Osteoblast (primary cell): ENCODE data around the gene CCDC116. TPM values are rescaled to one million over a fixed set of nuclear protein-coding genes. Genes with fewer than 3 reads are reported as not detected.

Experiments
- DNase-seq: peaks from one replicate; pipeline ENCODE4 v3.0.0; 2011; ENCODE audit warnings: low spot score, mixed read lengths; ENCODE audit not compliant: insufficient read length; ENCODE audit errors: missing footprints
- H2AFZ ChIP-seq: 2 replicates; pipeline ENCODE4 v1.6.0; 2011; ENCODE audit warnings: mild to moderate bottlenecking, low read length
- H3K27ac ChIP-seq: 2 replicates; pipeline ENCODE4 v1.5.1; 2011; ENCODE audit warnings: mild to moderate bottlenecking, low read depth, low read length, moderate library complexity
- H3K27me3 ChIP-seq: 2 replicates; pipeline ENCODE4 v1.6.0; 2012; ENCODE audit warnings: mild to moderate bottlenecking, control low read depth, inconsistent platforms, low read length, moderate library complexity; ENCODE audit not compliant: insufficient read depth
- H3K36me3 ChIP-seq: 2 replicates; pipeline ENCODE4 v1.5.1; 2011; ENCODE audit warnings: mild to moderate bottlenecking, low read length, control low read depth, moderate library complexity; ENCODE audit not compliant: insufficient read depth
- H3K4me1 ChIP-seq: 2 replicates; pipeline ENCODE4 v1.5.1; 2011; ENCODE audit warnings: mild to moderate bottlenecking, low read length, control low read depth, moderate library complexity; ENCODE audit not compliant: insufficient read depth
- H3K4me2 ChIP-seq: 2 replicates; pipeline ENCODE4 v1.6.0; 2011; ENCODE audit warnings: mild to moderate bottlenecking, low read length; ENCODE audit not compliant: insufficient read depth
- H3K4me3 ChIP-seq: fragments of 200-600 bp; sonication (generic); 3 replicates; pipeline ENCODE4 v1.5.1; 2012; ENCODE audit warnings: mild to moderate bottlenecking, low read length, inconsistent platforms; ENCODE audit not compliant: insufficient read depth
- H3K79me2 ChIP-seq: 2 replicates; pipeline ENCODE4 v1.6.0; 2012; ENCODE audit warnings: mild to moderate bottlenecking, low read length, control low read depth, inconsistent platforms; ENCODE audit not compliant: insufficient read depth
- H3K9me3 ChIP-seq: 2 replicates; pipeline ENCODE4 v1.5.1; 2011; ENCODE audit warnings: low read depth, low read length, control low read depth
- H4K20me1 ChIP-seq: 2 replicates; pipeline ENCODE4 v1.6.0; 2012; ENCODE audit warnings: mild to moderate bottlenecking, low read length, control low read depth; ENCODE audit not compliant: insufficient read depth
- CTCF ChIP-seq: IDR thresholded peaks from 2 replicates; pipeline ENCODE4 v1.5.1; 2011; ENCODE audit warnings: mild to moderate bottlenecking, low read depth, low read length, moderate library complexity; ENCODE audit errors: extremely low read depth
- total RNA-seq: library from RNA; depleted of rRNA; stranded (reverse); fragments of >200 nt; gene quantifications from 2 replicates; pipeline ENCODE4 v1.2.3, GENCODE V29; 2012

Gene CCDC116
- total RNA-seq, 1 donor = 0.36 TPM

GRCh38 chr22:21682385-21683175 lies 50.0 kb downstream of the CCDC116 start:
- H3K4me2 ChIP-seq = no peak overlapping the region
- no peak overlapping the region for H2AFZ ChIP-seq
- H4K20me1 ChIP-seq = no peaks in the 10 kb centered on the region
- peaks cover 43% of the 10 kb centered on the region for H3K36me3 ChIP-seq
- H3K79me2 ChIP-seq = no peaks in the 10 kb centered on the region
- no peaks in the 10 kb centered on the region for H3K9me3 ChIP-seq
- H3K27ac ChIP-seq = peak overlapping the region; percentile 4
- H3K27me3 ChIP-seq = no peaks in the 10 kb centered on the region
- no peaks in the 10 kb centered on the region for H3K4me1 ChIP-seq
- no peak for TF ChIP-seq CTCF
- DNase-seq = peak; percentile 54
- H3K4me3 ChIP-seq = no peak overlapping the region

- Histone ChIP-seq H3K4me3 (no peak overlapping the region), H3K36me3 (peaks cover 43% of the 10 kb centered on the region), H3K4me1 (no peaks in the 10 kb centered on the region), H4K20me1 (no peaks in the 10 kb centered on the region), H3K27me3 (no peaks in the 10 kb centered on the region), H3K4me2 (no peak overlapping the region), H3K9me3 (no peaks in the 10 kb centered on the region), H2AFZ (no peak overlapping the region), H3K27ac (no peak overlapping the region), H3K79me2 (no peaks in the 10 kb centered on the region)
- no peak for TF ChIP-seq CTCF
- peak; percentile 53 for DNase-seq
These were observed 50.8 kb downstream of the CCDC116 start for GRCh38 chr22:21683401-21683811.

GRCh38 chr22:21684492-21685163 lies 52.1 kb downstream of the CCDC116 start:
- no peak for TF ChIP-seq CTCF
- peak; percentile 51 for DNase-seq
- H3K4me2 ChIP-seq = no peak overlapping the region

GRCh38 chr22:21685164-21685513 lies 52.6 kb downstream of the CCDC116 start:
- Histone ChIP-seq H3K27me3 (no peaks in the 10 kb centered on the region), H3K4me3 (no peak overlapping the region), H3K36me3 (peaks cover 50% of the 10 kb centered on the region), H3K27ac (no peak overlapping the region), H3K4me1 (no peaks in the 10 kb centered on the region), H3K79me2 (no peaks in the 10 kb centered on the region), H3K9me3 (no peaks in the 10 kb centered on the region), H2AFZ (no peak overlapping the region), H3K4me2 (no peak overlapping the region), H4K20me1 (no peaks in the 10 kb centered on the region)
- DNase-seq = peak; percentile 49
- no peak for TF ChIP-seq CTCF

More at GRCh38 chr22:21684492-21685163, 52.1 kb downstream of the CCDC116 start:
- H3K4me1 ChIP-seq = no peaks in the 10 kb centered on the region
- peaks cover 47% of the 10 kb centered on the region for H3K36me3 ChIP-seq
- no peaks in the 10 kb centered on the region for H3K9me3 ChIP-seq
- no peak overlapping the region for H3K27ac ChIP-seq
- H2AFZ ChIP-seq = no peak overlapping the region
- H3K27me3 ChIP-seq = no peaks in the 10 kb centered on the region
- no peak overlapping the region for H3K4me3 ChIP-seq
- H3K79me2 ChIP-seq = no peaks in the 10 kb centered on the region
- H4K20me1 ChIP-seq = no peaks in the 10 kb centered on the region
